OCI-LY1 (cell line): ENCODE measurements around the gene ODAD3.
"Not testable (repeated sequence)": the region's sequence is repeated elsewhere in the genome, so short reads cannot be mapped to it uniquely, and the experiment has no call there.

Experiments
- H2AFZ ChIP-seq: fragments of 200-600 bp; sonication (generic), shearing (Covaris generic); 2 replicates; pipeline ENCODE4 v1.6.0; 2014; ENCODE audit warnings: antibody characterized with exemption, mild to moderate bottlenecking, low read length
- H3F3A ChIP-seq: fragments of 200-600 bp; sonication (generic), shearing (Covaris generic); 2 replicates; pipeline ENCODE4 v1.6.0; 2014; ENCODE audit warnings: mild to moderate bottlenecking, antibody characterized with exemption, low read length, moderate library complexity; ENCODE audit not compliant: insufficient read depth
- H3K27ac ChIP-seq: fragments of 200-600 bp; sonication (generic); 2 replicates; pipeline ENCODE4 v1.5.1; 2014; ENCODE audit warnings: low read length, mixed run types, mild to moderate bottlenecking, low read depth; ENCODE audit not compliant: poor library complexity, severe bottlenecking
- H3K27me3 ChIP-seq: fragments of 200-600 bp; sonication (generic); 2 replicates; pipeline ENCODE4 v1.6.0; 2014; ENCODE audit warnings: antibody characterized with exemption, mild to moderate bottlenecking, low read length, moderate library complexity; ENCODE audit not compliant: insufficient read depth
- H3K36me3 ChIP-seq: fragments of 200-600 bp; sonication (generic); 2 replicates; pipeline ENCODE4 v1.6.1; 2014; ENCODE audit warnings: mild to moderate bottlenecking, antibody characterized with exemption, low read length, moderate library complexity, mixed read lengths; ENCODE audit not compliant: insufficient read depth
- H3K4me1 ChIP-seq: fragments of 200-600 bp; sonication (generic); 2 replicates; pipeline ENCODE4 v1.5.1; 2014; ENCODE audit warnings: mild to moderate bottlenecking, low read length, moderate library complexity; ENCODE audit not compliant: insufficient read depth, severe bottlenecking
- H3K4me2 ChIP-seq: fragments of 200-600 bp; sonication (generic), shearing (Covaris generic); 2 replicates; pipeline ENCODE4 v1.6.1; 2014; ENCODE audit warnings: low read length
- H3K4me3 ChIP-seq: fragments of 200-600 bp; sonication (generic); 2 replicates; pipeline ENCODE4 v1.5.1; 2014; ENCODE audit warnings: low read length, low read depth, mild to moderate bottlenecking, mixed read lengths; ENCODE audit not compliant: poor library complexity, severe bottlenecking
- H3K79me2 ChIP-seq: fragments of 200-600 bp; shearing (Covaris generic); 2 replicates; pipeline ENCODE4 v1.6.1; 2016; ENCODE audit warnings: mixed run types, low read length, mixed read lengths; ENCODE audit not compliant: insufficient read depth
- H3K9ac ChIP-seq: fragments of 200-600 bp; sonication (generic), shearing (Covaris generic); 2 replicates; pipeline ENCODE4 v1.6.1; 2014; ENCODE audit warnings: mild to moderate bottlenecking, low read length, mixed read lengths
- H3K9me2 ChIP-seq: fragments of 200-600 bp; sonication (generic), shearing (Covaris generic); 2 replicates; pipeline ENCODE4 v1.6.1; 2014; ENCODE audit warnings: low read depth, mild to moderate bottlenecking, low read length, mixed read lengths
- H3K9me3 ChIP-seq: fragments of 200-600 bp; shearing (Covaris generic); 2 replicates; pipeline ENCODE4 v1.6.1; 2014; ENCODE audit warnings: low read length, mixed read lengths
- H4K20me1 ChIP-seq: fragments of 200-600 bp; sonication (generic), shearing (Covaris generic); 2 replicates; pipeline ENCODE4 v1.6.0; 2016; ENCODE audit warnings: mild to moderate bottlenecking, low read length; ENCODE audit not compliant: insufficient read depth
- EZH2 ChIP-seq: fragments of 200-600 bp; sonication (generic), shearing (Covaris generic); IDR thresholded peaks from 2 replicates; pipeline ENCODE4 v1.8.0; 2017; ENCODE audit warnings: borderline replicate concordance, mixed run types, mild to moderate bottlenecking, antibody characterized with exemption, low read length, moderate library complexity, mixed read lengths
- TF ChIP-seq, protein P1 (sequence below): fragments of 200-600 bp; sonication (generic), shearing (Covaris generic); IDR thresholded peaks from 2 replicates; pipeline ENCODE4 v1.5.1; 2017; ENCODE audit warnings: mild to moderate bottlenecking, antibody characterized with exemption, low read length, moderate library complexity, mixed read lengths

Gene ODAD3

DNA sequence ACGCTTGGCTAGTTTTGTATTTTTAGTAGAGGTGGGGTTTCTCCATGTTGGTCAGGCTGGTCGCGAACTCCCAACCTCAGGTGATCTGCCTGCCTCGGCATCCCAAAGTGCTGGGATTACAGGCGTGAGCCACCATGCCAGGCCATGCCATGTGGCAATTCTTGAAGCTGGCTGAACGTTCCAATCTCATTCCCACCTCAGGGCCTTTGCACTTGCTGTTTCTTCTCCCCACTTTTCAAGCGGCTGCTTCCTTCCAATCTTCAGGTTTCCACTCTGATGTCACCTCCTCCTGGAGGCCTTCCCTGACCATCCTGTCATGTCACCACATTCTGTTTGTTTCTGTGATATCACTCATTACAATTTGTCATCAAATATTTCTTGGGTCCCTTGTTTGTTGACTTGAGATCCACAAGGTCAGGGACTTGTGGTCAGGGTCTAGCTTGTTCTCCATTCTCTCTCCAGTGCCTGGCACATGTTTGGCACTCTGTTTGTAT is 55.0 kb downstream of the ODAD3 start:
- H4K20me1 ChIP-seq: no peaks in the 10 kb centered on the region
- H3K9me2 ChIP-seq: no peaks in the 10 kb centered on the region
- peak overlapping the region; percentile 77 for H3K4me3 ChIP-seq
- peak overlapping the region; percentile 89 for H3K4me2 ChIP-seq
- peaks cover 14% of the 10 kb centered on the region; the same call in 1 of the 2 replicates for H3K36me3 ChIP-seq
- no peaks in the 10 kb centered on the region for H3K79me2 ChIP-seq
- H3F3A ChIP-seq: no peaks in the 10 kb centered on the region
- peaks cover 49% of the 10 kb centered on the region for H3K4me1 ChIP-seq
- peak overlapping the region; percentile 87 for H3K9ac ChIP-seq
- H3K27ac ChIP-seq: peak overlapping the region; percentile 95
- no peak overlapping the region for H2AFZ ChIP-seq
- TF ChIP-seq, protein P1, sequence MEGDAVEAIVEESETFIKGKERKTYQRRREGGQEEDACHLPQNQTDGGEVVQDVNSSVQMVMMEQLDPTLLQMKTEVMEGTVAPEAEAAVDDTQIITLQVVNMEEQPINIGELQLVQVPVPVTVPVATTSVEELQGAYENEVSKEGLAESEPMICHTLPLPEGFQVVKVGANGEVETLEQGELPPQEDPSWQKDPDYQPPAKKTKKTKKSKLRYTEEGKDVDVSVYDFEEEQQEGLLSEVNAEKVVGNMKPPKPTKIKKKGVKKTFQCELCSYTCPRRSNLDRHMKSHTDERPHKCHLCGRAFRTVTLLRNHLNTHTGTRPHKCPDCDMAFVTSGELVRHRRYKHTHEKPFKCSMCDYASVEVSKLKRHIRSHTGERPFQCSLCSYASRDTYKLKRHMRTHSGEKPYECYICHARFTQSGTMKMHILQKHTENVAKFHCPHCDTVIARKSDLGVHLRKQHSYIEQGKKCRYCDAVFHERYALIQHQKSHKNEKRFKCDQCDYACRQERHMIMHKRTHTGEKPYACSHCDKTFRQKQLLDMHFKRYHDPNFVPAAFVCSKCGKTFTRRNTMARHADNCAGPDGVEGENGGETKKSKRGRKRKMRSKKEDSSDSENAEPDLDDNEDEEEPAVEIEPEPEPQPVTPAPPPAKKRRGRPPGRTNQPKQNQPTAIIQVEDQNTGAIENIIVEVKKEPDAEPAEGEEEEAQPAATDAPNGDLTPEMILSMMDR: no peak
- TF ChIP-seq EZH2: no peak
- no peaks in the 10 kb centered on the region for H3K27me3 ChIP-seq
- no peaks in the 10 kb centered on the region for H3K9me3 ChIP-seq

DNA sequence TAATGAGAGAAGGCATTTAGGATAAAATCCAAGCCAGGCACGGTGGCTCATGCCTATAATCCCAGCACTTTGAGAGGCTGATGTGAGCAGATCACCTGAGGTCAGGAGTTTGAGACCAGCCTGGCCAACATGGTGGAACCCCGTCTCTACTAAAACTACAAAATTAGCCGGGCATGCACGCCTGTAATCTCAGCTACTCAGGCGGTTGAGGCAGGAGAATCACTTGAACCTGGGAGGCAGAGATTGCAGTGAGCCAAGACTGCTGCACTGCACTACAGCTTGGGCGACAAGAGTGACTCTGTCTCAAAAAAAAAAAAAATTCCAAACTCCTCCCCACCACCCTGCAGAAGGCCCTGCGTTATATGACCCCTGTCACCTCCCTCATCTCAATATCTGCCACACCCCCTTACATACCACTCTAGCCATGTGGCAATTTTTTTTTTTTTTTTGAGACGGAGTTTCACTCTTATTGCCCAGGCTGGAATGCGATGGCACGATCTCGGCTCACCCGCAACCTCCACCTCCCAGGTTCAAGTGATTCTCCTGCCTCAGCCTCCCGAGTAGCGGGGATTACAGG is 55.6 kb downstream of the ODAD3 start:
- H3K4me2 ChIP-seq: peak overlapping the region; percentile 89
- H3F3A ChIP-seq, H3K9ac ChIP-seq, H3K9me2 ChIP-seq, H3K27ac ChIP-seq, H2AFZ ChIP-seq, H3K9me3 ChIP-seq, H4K20me1 ChIP-seq, H3K27me3 ChIP-seq, H3K79me2 ChIP-seq, H3K4me3 ChIP-seq: not testable (repeated sequence)
- H3K4me1 ChIP-seq: peaks cover 49% of the 10 kb centered on the region
- H3K36me3 ChIP-seq: peaks cover 14% of the 10 kb centered on the region; the same call in 1 of the 2 replicates

DNA sequence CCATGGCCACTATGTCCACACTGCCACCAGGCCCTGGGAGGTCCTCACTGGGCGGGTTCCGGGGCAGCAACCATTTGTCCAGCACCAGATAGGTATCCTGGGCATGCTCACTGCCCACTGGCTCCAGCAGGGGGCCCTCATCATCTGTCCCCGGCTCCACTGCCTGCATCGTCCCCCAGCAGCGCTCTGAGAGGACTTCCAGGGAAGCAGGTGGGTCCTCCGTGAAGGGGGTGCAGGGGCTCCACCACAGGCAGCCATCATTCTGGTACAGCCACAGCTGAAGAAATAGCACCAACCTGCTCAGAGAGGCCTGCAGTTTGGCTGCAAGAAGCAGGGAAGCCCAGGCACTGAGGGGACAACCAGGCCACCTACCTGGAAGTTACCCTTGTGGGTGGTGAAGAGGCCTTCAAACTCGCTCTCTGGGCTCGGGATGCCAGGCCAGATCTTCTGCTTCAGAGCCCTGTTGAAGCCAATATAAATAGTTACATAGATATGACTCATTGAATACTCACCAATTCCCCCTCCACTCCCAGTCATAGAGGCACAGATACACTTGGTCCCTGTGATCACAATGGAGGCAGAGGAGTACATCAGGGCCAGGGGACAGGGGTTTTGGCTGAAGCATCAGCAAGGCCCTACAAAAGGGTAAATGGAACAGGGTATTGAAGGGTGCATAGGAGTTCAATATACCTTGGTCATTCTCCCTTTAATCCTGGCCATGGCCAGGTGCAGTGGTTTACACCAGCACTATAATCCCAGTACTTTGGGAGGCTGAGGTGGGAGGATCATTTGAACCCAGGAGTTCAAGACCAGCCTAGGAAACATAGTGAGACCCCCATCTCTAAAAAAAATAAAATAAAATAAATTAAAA is 56.4 kb downstream of the ODAD3 start:
- Histone ChIP-seq H3K4me2 (no peak overlapping the region), H3K4me3 (no peak overlapping the region), H3K4me1 (peaks cover 53% of the 10 kb centered on the region), H3K27me3 (no peaks in the 10 kb centered on the region), H3K9me2 (no peaks in the 10 kb centered on the region), H3K79me2 (no peaks in the 10 kb centered on the region), H3F3A (no peaks in the 10 kb centered on the region), H2AFZ (no peak overlapping the region), H3K9ac (no peak overlapping the region), H4K20me1 (no peaks in the 10 kb centered on the region), H3K9me3 (no peaks in the 10 kb centered on the region), H3K27ac (no peak overlapping the region), H3K36me3 (peaks cover 14% of the 10 kb centered on the region; the same call in 1 of the 2 replicates)
- TF ChIP-seq, protein P1: peak; percentile 57
- TF ChIP-seq EZH2: no peak
